SK-N-MC (cell line): ENCODE results near the gene WDHD1.

Experiments
- EZH2 ChIP-seq: fragments of 200-600 bp; sonication (generic); IDR thresholded peaks from one replicate; pipeline ENCODE4 v1.6.1; 2017; ENCODE audit warnings: antibody characterized with exemption
- POLR2AphosphoS5 ChIP-seq: IDR thresholded peaks from 2 replicates; pipeline ENCODE4 v1.6.1; 2012; ENCODE audit warnings: mild to moderate bottlenecking, low read depth, low read length, borderline replicate concordance

DNA sequence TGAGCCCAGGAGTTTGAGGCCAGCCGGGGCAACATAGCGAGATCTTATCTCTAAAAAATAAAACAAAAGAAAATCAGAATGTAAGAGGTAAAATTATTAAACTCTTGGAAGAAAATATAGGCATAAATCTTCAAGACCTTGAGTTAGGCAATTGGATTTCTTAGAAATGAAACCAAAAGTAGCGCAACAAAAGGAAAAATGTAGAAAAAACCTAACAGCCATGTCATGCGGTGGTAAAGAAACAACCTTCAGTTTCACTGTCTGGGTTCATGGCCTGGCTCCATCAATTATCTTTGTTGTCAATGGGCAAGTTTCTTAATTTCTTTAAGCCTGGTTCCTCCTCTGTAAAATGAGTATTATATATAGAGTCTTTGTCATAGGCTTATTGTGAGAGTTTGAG, 118.7 kb downstream of the WDHD1 start:
- TF ChIP-seq POLR2AphosphoS5 (no peak), EZH2 (no peak)
